Mononuclear cell (primary cell): Measurements from ENCODE around the gene FEV. TPM values are rescaled to one million over a fixed set of nuclear protein-coding genes. Genes with fewer than 3 reads are reported as not detected.
"Not testable (repeated sequence)": the region's sequence is repeated elsewhere in the genome, so short reads cannot be mapped to it uniquely, and the experiment has no call there.

Experiments
- H3K27me3 ChIP-seq: 2 replicates; pipeline ENCODE4 v1.6.0; 2011; ENCODE audit warnings: low read length, control low read depth; ENCODE audit not compliant: insufficient read depth
- H3K4me1 ChIP-seq: 2 replicates; pipeline ENCODE4 v1.5.1; 2011; ENCODE audit warnings: mild to moderate bottlenecking, low read length, control low read depth; ENCODE audit not compliant: insufficient read depth
- H3K4me3 ChIP-seq: 2 replicates; pipeline ENCODE4 v1.5.1; 2011; ENCODE audit warnings: mild to moderate bottlenecking, low read length, moderate library complexity
- H3K9me3 ChIP-seq: 2 replicates; pipeline ENCODE4 v1.5.1; 2011; ENCODE audit warnings: low read depth, mild to moderate bottlenecking, control low read depth, low read length
- total RNA-seq: library from RNA; depleted of rRNA; stranded (reverse); fragments of >200 nt; gene quantifications from one replicate; pipeline ENCODE4 v1.2.3, GENCODE V29; 2012

The FEV gene
- total RNA-seq, 1 donor: not detected

DNA sequence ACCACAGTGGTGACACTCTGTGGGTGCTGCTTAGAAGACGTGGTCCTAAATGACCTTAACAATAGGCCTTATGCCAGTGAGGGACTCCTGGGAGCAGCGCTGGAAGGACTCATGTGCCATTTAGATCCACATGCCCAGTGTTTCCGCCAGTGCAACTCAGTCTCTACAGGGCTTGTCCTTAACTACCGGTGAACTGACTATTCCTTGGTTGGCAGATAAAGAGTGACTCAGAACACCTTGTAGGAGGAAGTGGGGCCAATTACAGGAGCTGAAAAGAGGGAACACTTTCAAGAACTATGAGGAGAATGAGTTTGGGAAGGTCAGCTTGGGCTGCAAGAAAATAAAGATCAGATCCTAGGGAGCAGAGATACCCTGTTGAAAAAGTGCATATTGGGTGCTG is 27.3 kb downstream of the FEV start:
- Histone ChIP-seq H3K4me3 (no peak overlapping the region), H3K9me3 (no peaks in the 10 kb centered on the region), H3K27me3 (peaks cover 43% of the 10 kb centered on the region), H3K4me1 (peaks cover 14% of the 10 kb centered on the region)

- H3K27me3 ChIP-seq: peaks cover 33% of the 10 kb centered on the region
- H3K4me3 ChIP-seq: no peak overlapping the region
- H3K4me1 ChIP-seq: peaks cover 12% of the 10 kb centered on the region
- no peaks in the 10 kb centered on the region for H3K9me3 ChIP-seq
These were observed 28.9 kb downstream of the FEV start for GRCh38 chr2:218956039-218956438.

- Histone ChIP-seq H3K4me1 (peaks cover 1% of the 10 kb centered on the region), H3K9me3 (no peaks in the 10 kb centered on the region), H3K4me3 (no peak overlapping the region), H3K27me3 (peaks cover 31% of the 10 kb centered on the region)
These were observed 30.3 kb downstream of the FEV start for GRCh38 chr2:218954541-218955300.

GRCh38 chr2:218953366-218953954 is 31.5 kb downstream of the FEV start:
- Histone ChIP-seq H3K4me3 (no peak overlapping the region), H3K4me1 (no peaks in the 10 kb centered on the region), H3K27me3 (peaks cover 27% of the 10 kb centered on the region), H3K9me3 (no peaks in the 10 kb centered on the region)

- H3K4me1 ChIP-seq: no peaks in the 10 kb centered on the region
- H3K9me3 ChIP-seq: no peaks in the 10 kb centered on the region
- no peak overlapping the region for H3K4me3 ChIP-seq
- H3K27me3 ChIP-seq: peaks cover 14% of the 10 kb centered on the region
These were observed 32.8 kb downstream of the FEV start for GRCh38 chr2:218952160-218952559.

DNA sequence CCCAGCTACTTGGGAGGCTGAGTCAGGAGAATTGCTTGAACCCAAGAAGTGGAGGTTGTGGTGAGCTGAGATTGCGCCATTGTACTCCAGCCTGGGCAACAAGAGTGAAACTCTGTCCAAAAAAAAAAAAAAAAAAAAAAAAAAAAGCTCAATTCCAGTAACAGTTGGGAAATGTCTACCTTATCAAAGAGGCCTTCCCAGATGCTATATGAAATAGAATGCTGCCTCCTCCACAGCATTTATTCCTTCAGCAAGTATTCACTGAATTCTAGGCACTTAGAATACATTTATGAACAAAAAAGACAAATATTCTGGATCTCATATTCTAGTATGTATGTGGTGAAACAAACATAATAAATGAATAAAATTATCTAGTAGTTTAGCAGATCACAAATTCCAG is 38.4 kb downstream of the FEV start:
- Histone ChIP-seq H3K9me3 (no peaks in the 10 kb centered on the region), H3K27me3 (peaks cover 36% of the 10 kb centered on the region)

GRCh38 chr2:218944759-218945404 is 40.1 kb downstream of the FEV start:
- peaks cover 47% of the 10 kb centered on the region for H3K27me3 ChIP-seq
- H3K4me3 ChIP-seq: no peak overlapping the region
- no peaks in the 10 kb centered on the region for H3K9me3 ChIP-seq
- H3K4me1 ChIP-seq: no peaks in the 10 kb centered on the region

More for the DNA sequence above, 38.4 kb downstream of the FEV start:
- Histone ChIP-seq H3K4me3 (no peak overlapping the region), H3K4me1 (no peaks in the 10 kb centered on the region)

GRCh38 chr2:218931751-218932150 is 53.2 kb downstream of the FEV start:
- peaks cover 17% of the 10 kb centered on the region for H3K27me3 ChIP-seq
- not testable (repeated sequence) for H3K9me3 ChIP-seq, H3K4me3 ChIP-seq, H3K4me1 ChIP-seq

Other genes with a start within 250 kb of the FEV start
- 10.8 TPM for gene CYP27A1, start 203.0 kb downstream of the FEV start, total RNA-seq
- not detected for gene PRKAG3, start 153.4 kb downstream of the FEV start, total RNA-seq
- not detected for gene WNT6, start 125.4 kb downstream of the FEV start, total RNA-seq
- 1.5 TPM for gene WNT10A, start 104.3 kb downstream of the FEV start, total RNA-seq
- not detected for gene CDK5R2, start 25.5 kb downstream of the FEV start, total RNA-seq
- not detected for gene CRYBA2, start 8.2 kb upstream of the FEV start, total RNA-seq
- 0.10 TPM for gene CFAP65, start 56.3 kb upstream of the FEV start, total RNA-seq
- gene IHH, start 75.7 kb upstream of the FEV start, total RNA-seq: 0.10 TPM
- gene NHEJ1, start 175.6 kb upstream of the FEV start, total RNA-seq: 13.7 TPM
- gene SLC23A3, start 184.8 kb upstream of the FEV start, total RNA-seq: 0.31 TPM
- gene CNPPD1, start 191.7 kb upstream of the FEV start, total RNA-seq: 27.5 TPM
- gene RETREG2, start 193.1 kb upstream of the FEV start, total RNA-seq: 64.0 TPM
- gene ZFAND2B, start 221.6 kb upstream of the FEV start, total RNA-seq: 41.6 TPM
- gene ABCB6, start 233.8 kb upstream of the FEV start, total RNA-seq: 1.3 TPM
- gene ATG9A, start 244.5 kb upstream of the FEV start, total RNA-seq: 30.3 TPM
- 45.4 TPM for gene ANKZF1, start 244.6 kb upstream of the FEV start, total RNA-seq